Measurements from ENCODE around the gene FLOT2.

FLOT2 gene

DNA sequence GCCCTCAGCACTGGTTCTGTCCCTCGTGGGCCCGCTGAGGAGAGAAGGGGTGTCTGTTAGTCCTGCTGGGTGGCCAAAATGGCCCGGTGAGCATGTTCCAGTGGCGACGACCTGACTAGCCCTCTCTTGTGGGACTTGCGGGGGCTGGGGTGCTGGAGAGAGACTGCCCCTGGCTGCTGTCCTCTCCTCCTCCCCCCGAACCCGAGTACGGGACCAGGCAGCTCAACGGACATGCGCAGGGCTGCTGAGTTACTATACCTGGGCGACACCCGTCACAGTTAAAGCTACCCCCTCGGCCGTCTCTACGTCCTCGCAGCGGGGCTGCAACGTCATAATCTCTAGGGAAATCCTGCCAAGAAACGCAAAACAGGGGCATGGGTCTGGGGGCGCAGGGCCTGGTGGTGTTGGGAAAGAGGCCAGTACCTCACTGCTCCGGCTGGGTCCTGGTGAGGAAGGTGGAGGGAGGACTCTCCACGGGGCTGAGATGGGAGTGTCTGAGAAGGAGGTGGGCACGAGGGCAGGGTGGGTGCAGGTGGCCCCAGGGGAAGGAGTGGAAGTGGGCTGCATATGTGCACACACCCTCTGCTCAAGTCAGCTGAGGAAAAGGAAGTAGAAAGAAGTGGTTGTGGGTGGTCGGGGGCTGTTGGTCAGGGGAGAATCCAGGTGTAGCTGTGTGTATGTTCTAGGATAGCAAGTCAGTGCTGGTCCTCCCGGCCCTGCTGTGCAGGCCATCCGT is 13.4 kb downstream of the FLOT2 start:
- TF ChIP-seq ZFX (IDR thresholded peaks at IDR 0.05) (no peak), CTCF (conservative IDR thresholded peaks at IDR 0.05) (no peak)
- no peak overlapping the region for H3K27ac ChIP-seq

DNA sequence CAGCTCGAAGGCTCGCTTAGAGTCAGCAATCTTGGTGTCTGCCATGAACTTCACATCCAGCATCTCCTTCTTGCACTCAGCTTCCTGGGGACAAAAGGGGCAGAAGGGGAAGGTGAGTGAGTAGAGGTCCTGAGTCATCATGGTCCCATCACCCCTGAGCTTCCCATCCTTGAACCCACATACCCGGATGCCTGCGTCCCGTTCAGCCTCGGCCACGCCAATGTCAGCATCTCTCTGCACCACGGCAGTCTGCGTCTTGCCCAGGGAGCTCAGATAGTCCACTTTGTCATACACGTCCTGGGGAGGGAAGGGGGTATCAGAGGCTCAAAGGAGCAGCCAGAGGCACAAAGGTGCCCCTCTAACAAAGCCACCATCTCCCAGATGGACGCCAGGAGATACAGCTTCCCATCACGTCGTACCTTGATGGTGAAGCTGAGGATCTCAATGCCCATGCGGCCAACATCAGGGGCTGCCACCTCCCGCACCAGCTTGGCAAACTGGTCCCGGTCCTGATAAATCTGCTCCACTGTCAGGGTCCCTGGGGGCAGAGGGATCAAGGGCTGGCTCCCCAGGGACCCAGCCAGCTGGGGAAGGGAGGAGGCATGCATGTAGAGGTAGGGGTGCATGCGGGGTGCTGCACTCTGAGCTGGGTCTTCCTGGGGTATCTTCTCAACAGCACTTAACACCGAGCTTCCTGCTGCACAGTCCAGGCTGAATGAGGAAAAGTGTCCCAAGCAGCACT is 15.2 kb downstream of the FLOT2 start:
- no peak overlapping the region for H3K27ac ChIP-seq
- TF ChIP-seq ZFX (IDR thresholded peaks at IDR 0.05) (no peak), CTCF (conservative IDR thresholded peaks at IDR 0.05) (no peak)

DNA sequence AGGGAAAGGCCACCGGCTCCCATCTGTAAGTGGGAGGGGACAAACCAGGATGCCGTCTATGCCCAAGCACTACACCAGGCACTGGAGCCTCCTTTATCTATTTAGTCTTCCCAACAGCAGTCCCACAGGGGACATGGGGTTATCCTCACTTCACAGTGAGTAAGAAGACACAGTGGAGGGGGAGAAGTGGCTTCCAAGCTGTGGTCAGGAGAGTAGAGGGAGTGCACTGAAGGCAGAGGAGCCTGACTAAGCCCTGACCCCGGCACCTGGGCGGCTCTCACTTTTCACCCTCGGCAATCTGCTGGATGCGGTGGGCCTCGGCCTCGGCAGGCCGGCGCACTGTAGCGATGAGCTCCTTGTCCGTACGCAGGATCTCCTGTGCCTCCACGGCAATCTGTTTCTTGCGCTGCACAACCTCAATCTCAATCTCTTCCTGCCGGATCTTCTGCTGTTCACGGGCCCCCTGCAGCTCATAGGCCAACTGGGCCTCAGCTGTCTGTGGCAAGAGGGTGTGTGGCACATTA is 15.9 kb downstream of the FLOT2 start:
- TF ChIP-seq CTCF (conservative IDR thresholded peaks at IDR 0.05) (no peak), ZFX (IDR thresholded peaks at IDR 0.05) (no peak)
- no peak overlapping the region for H3K27ac ChIP-seq

GRCh38 chr17:28880572-28880945 is 17.0 kb downstream of the FLOT2 start:
- TF ChIP-seq ZFX (IDR thresholded peaks at IDR 0.05) (no peak), CTCF (conservative IDR thresholded peaks at IDR 0.05) (no peak)

DNA sequence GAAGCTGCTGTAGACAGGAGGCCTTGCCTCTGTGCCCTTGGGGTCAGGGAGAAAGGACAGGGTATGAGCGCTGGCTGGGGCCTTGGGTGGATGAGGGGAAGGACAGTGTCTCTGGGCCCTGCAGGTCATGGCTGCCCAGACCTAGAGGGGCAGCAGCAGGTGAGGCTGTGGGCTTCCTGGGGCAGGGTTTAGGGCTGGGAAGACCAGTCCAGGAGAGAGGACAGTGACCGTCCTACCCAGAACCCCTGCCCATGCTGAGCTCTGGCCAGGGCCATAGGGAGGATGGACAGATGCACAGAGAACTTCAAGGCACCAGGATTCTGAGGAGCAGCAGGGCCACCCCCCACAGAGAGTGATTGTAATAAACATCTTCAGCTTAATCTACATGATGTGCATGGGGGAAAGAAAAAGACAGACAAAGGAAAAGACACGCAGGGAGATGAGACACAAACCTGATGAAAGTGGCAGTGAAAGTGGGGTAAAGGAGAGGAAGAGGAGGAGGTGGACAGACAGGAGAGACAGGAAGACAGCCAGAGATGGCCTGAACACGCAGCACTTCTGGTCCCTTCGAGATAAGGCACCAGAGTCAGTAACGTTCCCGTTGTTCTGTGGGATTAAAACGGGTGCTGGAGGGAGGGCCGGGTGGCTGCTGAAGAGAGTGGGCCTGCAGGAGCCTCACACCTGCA is 17.5 kb downstream of the FLOT2 start:
- TF ChIP-seq CTCF (conservative IDR thresholded peaks at IDR 0.05) = no peak
- TF ChIP-seq ZFX (IDR thresholded peaks at IDR 0.05) = no peak
- H3K27ac ChIP-seq = no peak overlapping the region

More at GRCh38 chr17:28880572-28880945, 17.0 kb downstream of the FLOT2 start:
- H3K27ac ChIP-seq = no peak overlapping the region

DNA sequence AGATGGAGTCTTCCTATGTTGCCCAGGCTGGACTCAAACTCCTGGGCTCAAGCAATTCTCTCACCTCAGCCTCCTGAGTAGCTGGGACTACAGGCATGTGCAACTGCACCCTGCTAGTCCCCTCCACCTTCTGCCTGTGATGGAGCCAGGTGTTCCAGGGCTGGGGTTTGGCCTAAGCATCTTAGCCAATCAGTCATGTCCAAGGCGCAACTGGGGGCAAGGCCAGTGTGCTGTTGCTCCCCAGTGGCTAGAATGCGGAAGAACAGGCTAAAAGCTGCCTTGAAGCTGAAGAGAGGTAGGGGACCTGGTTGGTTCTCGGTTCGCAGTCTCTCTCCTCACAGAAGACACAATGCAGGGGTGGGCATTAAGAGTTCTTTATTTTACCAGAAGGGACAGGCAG is 18.6 kb downstream of the FLOT2 start:
- no peak overlapping the region for H3K27ac ChIP-seq
- TF ChIP-seq CTCF (conservative IDR thresholded peaks at IDR 0.05) (no peak), ZFX (IDR thresholded peaks at IDR 0.05) (no peak)
